GM21360 (cell line): ENCODE results near the gene TCF7.

Experiments used
- ATAC-seq: cut with Tn5 transposase; IDR thresholded peaks from one replicate; pipeline ENCODE4 v1.9.1; 2021; ENCODE audit warnings: mild to moderate bottlenecking, moderate library complexity; ENCODE audit not compliant: unreplicated experiment

The TCF7 gene

DNA sequence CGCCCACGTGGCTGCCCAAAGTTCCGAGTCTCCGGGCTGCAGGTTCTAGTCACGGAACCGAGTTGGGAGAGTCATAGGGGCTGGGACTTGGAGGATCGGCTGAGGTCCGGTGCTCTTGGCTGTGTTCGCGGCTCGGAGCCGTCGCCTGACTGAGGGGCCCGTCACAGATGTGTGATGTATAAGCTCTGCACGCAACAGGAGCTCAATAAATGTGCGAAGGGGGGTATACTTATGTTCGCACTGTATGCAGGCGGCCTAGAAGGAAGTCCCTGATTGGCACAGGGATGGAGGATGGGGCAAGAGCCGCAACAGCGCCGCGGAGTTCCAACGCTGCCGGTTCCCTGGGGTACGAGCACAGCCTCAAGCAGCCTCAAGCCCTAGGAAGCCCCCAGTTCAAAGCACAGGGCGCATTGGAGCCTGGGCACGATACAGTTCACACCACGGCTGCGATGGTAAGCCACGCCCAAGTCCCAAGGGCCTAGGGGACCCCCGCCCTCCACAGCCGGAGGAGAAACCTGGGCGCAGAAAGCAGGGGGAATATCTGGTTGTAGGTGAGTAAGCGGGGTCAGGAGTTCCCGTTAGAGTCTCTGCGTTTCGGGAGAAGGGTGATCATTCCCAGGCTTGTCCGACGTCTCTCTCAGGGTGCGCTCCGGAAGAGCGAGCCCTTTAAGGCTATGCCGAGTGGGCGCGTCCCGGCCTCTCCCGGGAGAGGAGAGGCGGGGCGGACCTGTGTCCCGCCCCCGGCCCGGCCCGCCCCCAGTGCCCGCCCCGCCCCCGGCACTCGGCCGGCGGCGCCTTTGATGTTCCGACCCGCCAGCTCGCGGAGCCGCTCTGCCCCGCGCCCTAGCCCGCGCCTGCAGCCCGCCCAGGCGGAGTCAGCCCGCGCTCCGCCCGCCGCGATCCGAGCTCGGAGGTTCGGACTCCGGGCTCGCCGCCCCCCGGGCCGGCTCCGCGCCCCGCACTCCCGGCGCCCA lies at the start of gene TCF7:
Gene TCF7, plus strand, starts transcription at position 780 of the 974 bp plus-strand sequence. CDS start 226 bp downstream, outside the sequence.
- ATAC-seq, result peak; percentile 75

DNA sequence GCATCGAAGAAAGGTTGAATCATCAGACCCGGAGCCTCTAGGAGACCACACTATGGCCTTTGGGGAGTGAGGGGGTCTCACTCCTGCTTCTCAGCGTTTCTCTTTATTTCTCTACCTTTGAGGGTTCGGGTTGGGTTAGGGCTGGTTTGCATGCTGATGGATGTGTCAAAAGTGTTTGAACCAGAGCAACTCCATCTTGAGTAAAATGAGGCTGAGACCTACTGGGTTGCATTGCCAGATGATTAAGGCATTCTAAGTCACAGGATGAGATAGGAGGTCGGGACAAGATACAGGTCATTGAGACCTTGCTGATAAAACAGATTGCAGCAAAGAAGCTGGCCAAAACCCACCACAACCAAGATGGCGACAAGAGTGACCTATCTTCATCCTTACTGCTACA lies 44.9 kb upstream of the TCF7 start:
- no peak for ATAC-seq

DNA sequence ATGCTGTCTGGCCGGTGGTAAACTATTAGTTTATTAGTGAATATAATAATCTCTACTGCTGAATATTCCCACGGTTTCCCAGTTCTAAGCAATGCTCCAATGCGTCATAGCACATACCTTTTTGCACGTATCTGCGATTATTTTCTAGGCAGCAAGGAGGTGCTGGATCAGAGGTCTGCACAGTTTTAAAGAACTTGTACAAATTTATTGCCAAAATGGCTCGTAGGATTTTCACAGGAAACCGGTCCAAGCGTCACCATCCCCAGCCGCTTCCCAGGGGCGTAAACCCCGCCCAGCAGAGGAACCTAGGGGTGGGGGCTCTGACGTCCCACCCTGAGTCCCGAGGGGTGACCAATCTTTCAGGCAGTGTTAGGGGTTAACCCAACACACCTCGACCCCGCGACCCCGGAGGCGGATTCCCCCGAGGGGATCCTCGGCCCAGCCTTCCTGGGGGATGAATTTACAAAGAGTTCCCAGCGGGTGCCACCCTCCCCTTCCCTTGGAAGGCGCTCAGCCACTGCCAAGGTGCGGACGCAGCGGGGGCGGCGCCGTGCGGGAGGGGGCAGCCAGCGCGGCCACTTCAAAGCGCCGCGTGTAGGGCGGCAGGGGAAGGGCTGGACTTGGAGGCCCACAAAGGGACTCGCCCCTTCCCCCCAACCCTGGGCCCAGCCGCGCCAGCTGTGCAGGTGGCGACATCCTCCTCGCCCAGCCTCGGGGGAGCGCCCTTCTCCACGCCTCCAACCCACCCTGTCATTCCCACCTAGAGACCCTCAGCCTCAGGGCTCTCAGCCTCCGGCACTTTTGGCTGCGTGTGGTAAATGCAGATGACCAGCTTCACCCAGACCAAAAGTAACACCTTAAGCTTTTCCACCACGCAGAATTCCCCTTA lies 43.5 kb upstream of the TCF7 start:
- no peak for ATAC-seq

DNA sequence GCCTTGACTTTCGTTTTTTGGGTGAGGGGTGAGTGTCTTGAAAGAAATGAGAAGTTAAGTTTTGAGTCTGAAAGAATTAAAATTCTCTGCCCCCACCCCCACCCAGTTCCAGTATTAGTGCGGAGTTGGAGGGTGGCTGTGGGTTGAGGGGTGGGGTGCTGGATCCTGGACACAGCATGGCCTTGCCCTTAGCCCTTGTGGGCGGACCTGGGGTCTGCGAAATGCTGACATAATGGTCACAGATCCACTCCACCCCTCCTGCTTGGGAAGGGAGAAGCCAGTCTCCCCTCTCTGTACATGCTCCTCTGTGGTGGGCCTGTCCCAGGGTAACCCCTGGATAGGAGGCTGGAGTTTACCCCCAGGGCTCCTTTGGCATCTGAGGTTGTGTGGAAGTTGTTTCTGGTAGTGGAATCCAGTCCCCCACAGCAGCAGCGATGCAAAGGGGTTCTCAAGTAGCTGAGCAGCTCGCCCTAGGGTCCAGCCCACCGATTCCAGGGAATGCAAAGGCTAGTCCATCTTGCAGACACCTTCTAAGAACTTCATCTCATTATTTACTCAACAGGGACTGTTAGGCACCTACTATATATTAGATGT lies 42.8 kb upstream of the TCF7 start:
- no peak for ATAC-seq

DNA sequence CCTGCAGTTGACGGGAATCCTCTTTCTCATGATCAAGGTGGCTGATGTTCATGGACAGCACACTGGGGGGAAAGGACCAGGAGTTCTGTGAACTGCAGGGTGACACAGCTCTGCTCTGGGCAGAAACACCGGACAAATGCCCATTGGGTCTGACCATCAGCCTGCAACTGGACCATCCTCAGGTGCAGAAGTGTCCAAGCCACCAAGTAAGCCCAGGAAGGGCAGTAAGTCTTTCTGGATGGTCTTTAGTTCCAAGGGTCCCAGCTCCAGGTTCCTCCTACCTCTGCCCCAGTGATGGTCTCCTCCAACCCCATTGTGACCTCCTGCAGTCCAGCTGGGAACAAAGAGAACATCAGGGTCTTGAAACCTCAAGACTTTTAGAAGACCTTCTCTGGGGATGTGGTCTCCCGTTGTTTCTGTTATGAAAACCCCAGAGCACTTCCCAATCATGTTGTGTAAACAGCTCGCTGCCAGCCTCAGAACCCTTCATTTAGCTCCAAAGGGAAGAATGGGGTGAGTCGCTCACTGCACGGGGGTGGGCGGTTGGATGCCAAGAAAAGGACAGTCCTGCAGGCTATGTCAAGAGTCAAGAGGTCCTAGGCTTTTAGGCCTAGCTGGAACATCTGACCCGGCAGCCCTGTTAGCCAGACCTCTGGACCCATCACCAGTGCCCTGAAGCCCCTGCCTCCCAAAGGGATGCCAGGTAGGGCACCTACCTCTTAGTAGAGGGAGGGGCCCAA lies 41.8 kb upstream of the TCF7 start:
- ATAC-seq, result no peak

DNA sequence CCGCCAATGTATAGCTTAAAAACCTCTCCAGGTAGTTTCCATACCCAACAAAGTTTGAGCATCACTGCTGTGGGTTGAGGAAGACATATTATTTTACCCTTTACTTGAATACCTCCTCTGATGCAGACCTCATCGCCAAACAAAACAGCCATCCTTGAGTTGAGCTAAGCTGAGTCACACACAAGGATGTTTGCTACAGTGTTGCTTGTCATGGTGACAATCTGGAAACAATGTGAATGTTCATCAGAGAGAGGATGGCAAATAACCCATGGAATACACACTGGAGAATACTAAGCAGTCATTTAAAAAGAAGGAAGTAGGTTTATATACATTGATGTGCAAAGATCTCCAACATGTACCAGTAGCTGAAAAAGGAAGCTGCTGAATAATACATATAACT lies 41.1 kb upstream of the TCF7 start:
- ATAC-seq, result no peak

DNA sequence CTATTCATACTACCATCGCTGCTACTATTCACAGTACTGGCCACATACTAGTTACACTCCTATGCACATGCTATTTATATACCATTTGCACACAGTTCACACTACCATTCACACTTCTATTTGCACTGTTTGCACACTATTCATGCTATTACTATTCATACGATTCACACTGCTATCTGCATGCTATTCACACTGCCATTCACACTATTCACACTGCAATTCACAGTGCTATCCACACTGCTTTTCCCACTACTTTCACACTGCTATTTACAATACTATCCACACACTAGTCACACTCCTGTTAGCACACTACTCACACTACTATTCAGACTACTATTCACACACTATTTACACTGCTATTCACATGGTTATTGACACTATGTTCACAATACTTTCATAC lies 39.4 kb upstream of the TCF7 start:
- no peak for ATAC-seq

DNA sequence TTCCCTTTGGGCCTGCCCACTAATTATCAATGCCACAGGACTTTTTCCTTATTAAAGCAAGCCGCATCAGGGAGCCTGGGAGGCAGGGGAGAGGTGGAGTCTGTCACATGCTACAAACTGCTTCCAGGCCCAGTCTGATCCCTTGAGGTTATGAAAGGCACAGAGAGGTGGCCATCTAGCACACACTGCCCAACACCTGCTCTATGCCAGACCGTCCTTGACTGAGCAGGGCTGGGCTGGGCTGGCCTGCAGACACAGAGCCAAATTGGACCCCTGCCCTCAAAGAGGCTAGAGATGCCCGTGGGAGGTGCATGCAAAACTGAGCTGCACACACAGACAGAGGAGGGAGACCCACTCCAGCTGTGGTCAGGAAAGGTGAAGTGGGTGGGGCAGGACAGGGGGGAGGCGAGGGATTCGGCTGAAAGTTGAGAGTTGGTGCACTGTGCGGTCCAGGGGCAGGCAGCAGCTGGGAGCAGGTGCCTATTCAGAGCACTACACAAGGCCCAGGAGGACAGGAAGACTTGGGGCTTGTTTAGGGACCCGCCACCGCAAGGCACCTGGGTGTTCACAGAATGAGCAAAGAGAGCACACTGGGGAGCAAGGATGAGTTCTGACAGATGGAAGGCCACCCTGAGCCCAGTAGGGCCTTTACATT lies 36.4 kb upstream of the TCF7 start:
- no peak for ATAC-seq

DNA sequence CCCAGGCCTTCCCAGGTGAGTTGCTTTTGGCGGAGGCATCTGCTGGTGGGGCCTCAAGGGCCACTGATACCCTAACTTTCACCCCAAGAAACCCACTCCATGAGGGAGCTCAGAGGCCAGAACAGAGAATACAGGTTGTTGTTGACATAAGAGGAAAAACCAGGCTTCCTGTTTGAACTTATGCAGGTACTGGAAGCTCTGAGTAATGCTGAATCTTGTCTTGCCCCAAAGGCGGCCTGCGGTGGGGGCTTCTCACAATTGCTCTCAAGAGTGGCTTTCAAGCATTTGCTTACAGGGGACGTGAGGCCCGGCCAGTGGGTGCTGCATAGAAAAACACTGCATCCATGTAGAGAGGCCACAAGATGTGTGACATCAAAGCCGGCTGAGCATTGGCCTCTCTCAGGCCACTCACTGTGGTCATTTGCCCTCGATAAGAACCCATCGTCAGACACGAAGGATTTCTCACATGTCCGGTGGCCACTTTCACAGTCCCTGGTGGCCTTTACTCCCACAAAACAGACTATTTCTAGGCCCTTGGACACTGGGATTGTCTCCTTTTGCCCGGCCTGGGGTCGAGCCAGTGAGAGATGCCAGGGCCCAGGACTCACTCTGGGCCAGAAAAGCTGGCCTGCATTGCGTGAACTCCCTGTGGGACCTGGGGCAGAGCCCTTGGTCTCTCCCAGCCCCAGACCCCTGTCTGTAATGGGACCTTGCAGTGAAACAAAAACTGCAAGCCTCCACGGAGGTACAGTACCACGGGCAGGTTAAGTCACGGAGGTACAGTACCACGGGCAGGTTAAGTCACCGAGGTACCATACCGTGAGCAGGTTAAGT lies 34.5 kb upstream of the TCF7 start:
- ATAC-seq, result no peak

DNA sequence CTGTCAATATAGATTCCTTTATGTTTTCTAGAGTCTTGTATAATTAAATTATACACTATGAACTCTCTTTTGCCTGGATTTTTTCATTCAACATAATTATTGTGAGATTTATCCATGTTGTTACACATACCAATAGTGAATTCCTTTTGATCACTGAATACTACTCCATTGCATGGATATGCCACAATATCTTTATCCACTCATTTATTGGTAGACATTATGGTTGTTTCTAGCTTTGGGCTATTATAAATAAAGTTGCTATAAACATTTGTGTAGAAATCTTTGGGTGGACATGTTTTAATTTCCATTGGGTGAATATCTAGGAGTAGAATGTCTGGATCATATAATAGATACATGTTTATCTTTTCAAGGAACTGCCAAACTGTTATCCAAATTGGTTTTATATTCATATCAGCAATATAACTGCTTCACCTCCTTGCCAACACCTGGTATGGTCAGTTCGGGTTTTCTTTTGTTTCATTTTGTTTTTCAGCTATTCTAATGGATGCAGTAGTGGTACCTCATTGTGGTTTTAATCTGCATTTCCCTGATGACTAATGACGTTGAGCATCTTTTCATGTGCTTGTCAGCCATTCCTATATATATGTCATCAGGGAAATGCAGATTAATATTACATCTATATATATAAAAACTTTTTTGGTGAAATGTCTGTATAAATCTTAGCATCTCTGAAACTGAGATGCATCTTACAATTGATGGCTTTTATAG lies 32.1 kb upstream of the TCF7 start:
- ATAC-seq, result no peak

DNA sequence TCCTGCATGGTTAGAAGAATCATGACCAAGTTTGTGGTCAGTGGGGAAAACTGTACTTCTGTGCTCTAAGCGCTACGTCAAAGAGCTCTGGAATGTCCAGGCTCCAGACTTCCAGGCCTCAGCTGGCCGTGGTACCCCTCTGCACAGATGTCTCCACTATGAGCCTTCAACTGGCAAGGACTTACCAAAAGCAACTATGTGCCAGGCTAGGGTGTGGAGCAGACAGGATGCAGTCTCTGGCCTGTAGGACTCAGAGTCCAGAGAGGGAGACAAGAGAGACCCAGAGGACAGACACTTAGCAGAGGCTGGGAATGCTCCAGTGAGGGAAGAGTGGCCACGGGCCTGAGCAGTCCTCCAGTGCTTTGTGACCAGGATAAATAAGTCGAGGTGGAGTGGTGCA lies 31.0 kb upstream of the TCF7 start:
- no peak for ATAC-seq

DNA sequence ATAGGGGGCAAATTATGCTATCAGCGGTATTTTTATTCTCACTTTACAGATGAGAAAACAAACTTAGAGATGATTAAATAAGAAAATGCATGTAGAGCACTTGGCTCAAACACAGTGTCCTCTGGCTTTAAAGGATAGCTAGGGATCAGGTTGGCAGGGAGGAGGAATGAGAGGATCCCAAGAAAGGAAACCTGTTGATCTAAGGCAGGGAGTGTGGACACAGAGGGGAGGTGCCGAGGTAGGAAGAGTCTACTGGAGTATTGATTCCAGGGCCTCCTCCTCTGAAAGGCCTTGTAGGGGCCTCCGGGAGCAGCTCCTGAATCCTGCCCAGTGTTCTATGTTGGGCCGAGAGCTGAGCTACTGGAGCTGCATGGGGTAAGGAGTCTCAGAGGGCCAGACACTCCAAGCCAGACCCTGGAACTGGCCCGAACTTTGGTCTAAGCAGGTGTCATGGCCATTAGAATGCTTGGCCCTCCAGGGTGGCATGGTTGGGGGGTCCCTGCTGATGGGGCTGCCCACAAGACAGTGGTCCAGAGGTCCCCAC lies 30.4 kb upstream of the TCF7 start:
- ATAC-seq, result no peak

DNA sequence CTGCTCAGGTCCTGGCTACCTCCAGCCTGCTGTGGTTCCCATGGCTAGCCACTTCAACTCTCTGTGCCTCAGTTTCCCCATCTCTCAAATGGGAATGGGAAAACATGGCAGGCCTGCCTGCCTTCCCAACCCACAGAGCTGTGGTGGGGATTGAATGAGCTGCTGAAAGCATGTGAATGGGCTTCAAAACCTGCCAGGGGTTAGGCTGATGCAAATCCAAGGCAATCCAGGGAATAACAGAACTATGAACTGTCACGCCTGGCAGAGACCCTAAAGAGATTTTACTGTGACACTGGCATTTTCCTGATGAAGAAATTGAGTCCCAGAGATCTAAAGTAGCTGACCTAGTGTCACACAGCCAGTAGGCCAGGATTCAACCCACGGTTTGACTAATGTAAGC lies 29.9 kb upstream of the TCF7 start:
- ATAC-seq, result no peak

DNA sequence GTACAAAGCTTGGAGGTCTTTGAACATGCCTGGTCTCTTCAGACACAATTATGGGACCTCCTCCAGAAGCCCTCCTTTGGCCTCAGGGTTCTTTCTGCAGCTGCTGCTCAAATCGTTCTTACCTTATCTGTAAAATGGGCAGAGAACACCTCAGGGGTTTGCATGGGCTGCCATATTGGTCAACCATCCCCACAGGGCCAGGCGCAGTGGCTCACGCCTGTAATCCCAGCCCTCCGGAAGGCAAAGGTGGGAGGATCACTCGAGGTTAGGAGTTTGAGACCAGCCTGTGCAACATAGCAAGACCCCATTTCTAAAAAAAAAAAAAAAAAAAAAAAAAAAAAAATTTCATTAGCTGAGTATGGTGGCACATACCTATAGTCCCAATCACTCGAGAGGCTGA lies 29.1 kb upstream of the TCF7 start:
- no peak for ATAC-seq

DNA sequence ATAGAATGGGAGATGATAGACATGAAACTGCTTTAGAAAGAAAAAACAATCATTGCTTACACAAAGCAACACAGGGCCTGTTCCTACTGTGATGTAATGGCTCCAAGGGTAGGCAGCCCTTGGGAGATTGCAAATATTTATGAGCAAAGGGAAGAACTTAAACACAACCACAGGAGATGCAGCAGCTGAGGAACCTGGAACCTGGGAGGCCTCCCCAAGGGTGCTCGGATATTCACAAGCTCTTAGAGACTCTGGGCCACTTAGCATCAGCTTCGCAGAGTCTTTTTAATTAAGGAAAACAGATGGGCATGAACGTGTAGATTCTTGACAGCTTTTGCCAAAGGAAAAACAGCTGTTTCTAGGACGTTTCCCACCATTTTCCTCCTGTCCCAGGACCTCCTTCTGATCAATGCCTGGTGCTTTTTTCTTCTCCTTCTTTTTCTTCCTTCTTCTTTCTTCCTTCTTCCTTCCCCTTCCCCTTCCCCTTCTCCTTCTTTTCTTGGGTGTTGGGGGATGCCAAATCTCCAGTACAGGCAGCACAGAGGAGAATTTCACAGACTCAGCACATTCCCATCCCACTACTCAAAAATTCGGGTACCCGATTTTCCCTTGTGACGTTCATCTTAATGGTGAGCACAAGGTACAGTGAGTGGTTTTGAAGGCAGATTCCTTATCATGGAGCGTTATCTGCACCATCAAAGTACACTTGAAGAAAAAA lies 28.1 kb upstream of the TCF7 start:
- no peak for ATAC-seq

DNA sequence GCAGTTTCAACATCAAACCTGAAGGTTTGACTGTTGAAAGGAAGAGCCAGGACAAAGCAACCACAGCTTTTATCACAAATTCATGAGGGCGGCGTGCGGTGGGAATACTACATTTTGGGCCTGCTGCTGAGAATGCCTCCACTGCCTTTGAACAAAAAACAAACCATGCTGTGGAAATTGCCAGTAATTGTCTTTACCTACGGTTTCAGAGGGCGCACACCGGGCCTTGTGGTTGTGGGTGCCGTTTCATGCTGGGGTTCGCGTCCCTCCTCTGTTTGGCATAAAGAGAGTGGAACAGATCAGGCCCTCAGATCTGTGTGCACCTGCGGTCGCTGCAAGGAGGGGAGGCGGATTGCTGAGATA lies 27.6 kb upstream of the TCF7 start:
- ATAC-seq, result no peak

DNA sequence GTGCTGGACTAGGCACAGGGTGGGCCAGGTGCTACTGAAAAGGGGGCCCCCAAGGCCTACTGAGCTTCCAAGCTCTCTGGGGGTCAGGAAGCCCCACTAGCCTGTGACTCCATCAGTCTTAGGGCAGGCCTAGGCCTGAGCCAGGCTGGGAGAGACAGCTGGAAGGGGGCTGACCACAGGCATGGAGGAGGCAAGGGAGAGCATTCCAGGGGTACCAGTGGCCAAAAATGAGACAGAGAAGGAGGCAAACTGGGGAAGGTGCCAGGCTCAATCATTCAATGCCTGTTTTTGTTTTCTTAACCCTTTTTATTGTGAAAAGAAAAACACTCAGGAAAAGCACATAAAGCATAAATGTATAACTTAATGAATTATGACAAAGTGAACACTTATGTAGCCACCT lies 26.2 kb upstream of the TCF7 start:
- ATAC-seq, result no peak
